Measurements from ENCODE around the gene DIAPH2.

DIAPH2 gene

GRCh38 chrX:97447306-97447705, 762.7 kb downstream of the DIAPH2 start:
- no peak for DNase-seq (ENCODE audit: extremely low spot score)
- TF ChIP-seq ARNT (IDR thresholded peaks at IDR 0.05) (no peak), BHLHE40 (IDR thresholded peaks at IDR 0.05; ENCODE audit: borderline replicate concordance) (no peak), SP1 (IDR thresholded peaks at IDR 0.05) (no peak), ELF4 (IDR thresholded peaks at IDR 0.05) (no peak), NFRKB (IDR thresholded peaks at IDR 0.05) (no peak), FOXA1 (IDR thresholded peaks at IDR 0.05) (no peak), LEF1 (IDR thresholded peaks at IDR 0.05; ENCODE audit: borderline replicate concordance) (no peak), CTBP1 (IDR thresholded peaks at IDR 0.05; ENCODE audit: borderline replicate concordance) (no peak), FOXM1 (IDR thresholded peaks at IDR 0.05; ENCODE audit: borderline replicate concordance) (no peak), FOXK2 (IDR thresholded peaks at IDR 0.05) (no peak), TARDBP (IDR thresholded peaks at IDR 0.05) (no peak), SUZ12 (IDR thresholded peaks at IDR 0.05) (no peak), ZNF384 (IDR thresholded peaks at IDR 0.05) (no peak)
- TF ChIP-seq, protein P1, sequence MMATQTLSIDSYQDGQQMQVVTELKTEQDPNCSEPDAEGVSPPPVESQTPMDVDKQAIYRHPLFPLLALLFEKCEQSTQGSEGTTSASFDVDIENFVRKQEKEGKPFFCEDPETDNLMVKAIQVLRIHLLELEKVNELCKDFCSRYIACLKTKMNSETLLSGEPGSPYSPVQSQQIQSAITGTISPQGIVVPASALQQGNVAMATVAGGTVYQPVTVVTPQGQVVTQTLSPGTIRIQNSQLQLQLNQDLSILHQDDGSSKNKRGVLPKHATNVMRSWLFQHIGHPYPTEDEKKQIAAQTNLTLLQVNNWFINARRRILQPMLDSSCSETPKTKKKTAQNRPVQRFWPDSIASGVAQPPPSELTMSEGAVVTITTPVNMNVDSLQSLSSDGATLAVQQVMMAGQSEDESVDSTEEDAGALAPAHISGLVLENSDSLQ (IDR thresholded peaks at IDR 0.05): no peak
- POLR2A ChIA-PET: no interaction called here
- CTCF ChIA-PET: interaction anchor here (0.6 to 1.1 kb wide), 4 partner anchors 9 to 960 kb away, joined by 3 to 6 read pairs (median 4); no protein-coding TSS in a partner anchor

- ChIA-PET CTCF (no interaction called here), POLR2A (no interaction called here)
- no peak for DNase-seq (ENCODE audit: extremely low spot score)
- no peak for TF ChIP-seq NFRKB (IDR thresholded peaks at IDR 0.05)
Measured at GRCh38 chrX:97452283-97452682, 767.6 kb downstream of the DIAPH2 start.

DNA sequence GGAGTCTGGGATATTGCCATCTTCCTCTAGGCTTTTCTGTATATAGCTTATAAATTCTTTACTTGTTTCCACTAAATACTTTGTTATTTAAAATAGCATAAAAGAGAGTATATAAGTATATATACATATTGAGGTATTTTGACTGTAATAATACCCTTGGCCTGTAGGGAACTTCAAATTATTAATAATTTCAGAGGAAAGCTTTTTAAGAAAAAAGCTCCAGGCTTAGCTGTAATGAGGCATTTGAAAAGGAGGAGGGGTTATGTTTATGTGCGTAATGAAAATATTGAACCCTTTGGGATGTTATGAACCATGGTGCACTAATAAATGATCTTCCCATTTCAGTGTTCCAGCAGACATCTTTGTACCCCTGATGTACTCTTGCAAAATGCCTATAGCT, 777.1 kb downstream of the DIAPH2 start:
- POLR2A ChIA-PET: no interaction called here
- DNase-seq (ENCODE audit: extremely low spot score): no peak
- TF ChIP-seq ELF4 (IDR thresholded peaks at IDR 0.05) (no peak), TARDBP (IDR thresholded peaks at IDR 0.05) (no peak), L3MBTL2 (conservative IDR thresholded peaks at IDR 0.05) (no peak), FOXA1 (IDR thresholded peaks at IDR 0.05) (no peak), ZNF384 (IDR thresholded peaks at IDR 0.05) (no peak), FOXK2 (IDR thresholded peaks at IDR 0.05) (no peak), HDGF (IDR thresholded peaks at IDR 0.05; ENCODE audit: borderline replicate concordance) (no peak), LEF1 (IDR thresholded peaks at IDR 0.05; ENCODE audit: borderline replicate concordance) (no peak), BHLHE40 (IDR thresholded peaks at IDR 0.05; ENCODE audit: borderline replicate concordance) (no peak), ARNT (IDR thresholded peaks at IDR 0.05) (no peak), SUZ12 (IDR thresholded peaks at IDR 0.05) (no peak), CTBP1 (IDR thresholded peaks at IDR 0.05; ENCODE audit: borderline replicate concordance) (no peak), FOXM1 (IDR thresholded peaks at IDR 0.05; ENCODE audit: borderline replicate concordance) (no peak), NFRKB (IDR thresholded peaks at IDR 0.05) (no peak), SP1 (IDR thresholded peaks at IDR 0.05) (no peak)
- TF ChIP-seq, protein P1 (IDR thresholded peaks at IDR 0.05): no peak
- CTCF ChIA-PET: interaction anchor here (0.6 to 1.4 kb wide), 2 partner anchors 19 to 295 kb away, joined by 3 to 5 read pairs; no protein-coding TSS in a partner anchor

DNA sequence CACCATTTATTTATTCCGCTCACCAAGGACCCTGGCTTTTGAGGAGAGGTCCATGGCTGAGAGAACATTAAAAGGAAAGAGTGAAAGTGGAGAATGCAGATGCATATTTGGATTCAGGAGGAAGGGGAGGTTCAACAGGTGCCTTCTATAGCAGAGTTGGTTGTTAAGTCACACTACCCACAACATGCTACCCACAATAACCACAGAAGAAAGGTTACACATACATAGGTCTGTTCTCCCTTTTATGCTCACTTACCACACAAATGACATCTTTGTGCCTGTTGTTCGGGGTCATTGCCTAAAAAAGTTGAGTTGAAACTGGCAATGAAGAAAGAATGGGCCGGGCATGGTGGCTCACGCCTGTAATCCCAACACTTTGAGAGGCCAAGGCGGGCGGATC, 786.4 kb downstream of the DIAPH2 start:
- CTCF ChIA-PET: no interaction called here
- no peak for DNase-seq (ENCODE audit: extremely low spot score)
- TF ChIP-seq ELF4 (IDR thresholded peaks at IDR 0.05): no peak
- no peak for TF ChIP-seq SUZ12 (IDR thresholded peaks at IDR 0.05)
- TF ChIP-seq LEF1 (IDR thresholded peaks at IDR 0.05; ENCODE audit: borderline replicate concordance): no peak
- TF ChIP-seq FOXK2 (IDR thresholded peaks at IDR 0.05): no peak
- no peak for TF ChIP-seq NFRKB (IDR thresholded peaks at IDR 0.05)
- TF ChIP-seq SP1 (IDR thresholded peaks at IDR 0.05): no peak
- no peak for TF ChIP-seq FOXA1 (IDR thresholded peaks at IDR 0.05)
- no peak for TF ChIP-seq L3MBTL2 (conservative IDR thresholded peaks at IDR 0.05)
- no peak for TF ChIP-seq TARDBP (IDR thresholded peaks at IDR 0.05)
- no peak for TF ChIP-seq ARNT (IDR thresholded peaks at IDR 0.05)
- TF ChIP-seq CTBP1 (IDR thresholded peaks at IDR 0.05; ENCODE audit: borderline replicate concordance): no peak
- TF ChIP-seq FOXM1 (IDR thresholded peaks at IDR 0.05; ENCODE audit: borderline replicate concordance): no peak
- TF ChIP-seq BHLHE40 (IDR thresholded peaks at IDR 0.05; ENCODE audit: borderline replicate concordance): no peak
- TF ChIP-seq HDGF (IDR thresholded peaks at IDR 0.05; ENCODE audit: borderline replicate concordance): no peak
- POLR2A ChIA-PET: no interaction called here

GRCh38 chrX:97474933-97475332, 790.3 kb downstream of the DIAPH2 start:
- CTCF ChIA-PET: no interaction called here

GRCh38 chrX:97479106-97479890, 794.7 kb downstream of the DIAPH2 start:
- CTCF ChIA-PET: no interaction called here
- DNase-seq (ENCODE audit: extremely low spot score): no peak
- TF ChIP-seq SUZ12 (IDR thresholded peaks at IDR 0.05): no peak
- no peak for TF ChIP-seq TARDBP (IDR thresholded peaks at IDR 0.05)
- TF ChIP-seq ARNT (IDR thresholded peaks at IDR 0.05): no peak
- POLR2A ChIA-PET: no interaction called here

More at GRCh38 chrX:97474933-97475332, 790.3 kb downstream of the DIAPH2 start:
- POLR2A ChIA-PET: no interaction called here
- DNase-seq (ENCODE audit: extremely low spot score): no peak
- no peak for TF ChIP-seq FOXM1 (IDR thresholded peaks at IDR 0.05; ENCODE audit: borderline replicate concordance)
- no peak for TF ChIP-seq ARNT (IDR thresholded peaks at IDR 0.05)
- no peak for TF ChIP-seq SP1 (IDR thresholded peaks at IDR 0.05)
- TF ChIP-seq SUZ12 (IDR thresholded peaks at IDR 0.05): no peak
- TF ChIP-seq BHLHE40 (IDR thresholded peaks at IDR 0.05; ENCODE audit: borderline replicate concordance): no peak
- no peak for TF ChIP-seq ELF4 (IDR thresholded peaks at IDR 0.05)
- TF ChIP-seq FOXK2 (IDR thresholded peaks at IDR 0.05): no peak
- TF ChIP-seq HDGF (IDR thresholded peaks at IDR 0.05; ENCODE audit: borderline replicate concordance): no peak
- no peak for TF ChIP-seq NFRKB (IDR thresholded peaks at IDR 0.05)
- no peak for TF ChIP-seq TARDBP (IDR thresholded peaks at IDR 0.05)
- TF ChIP-seq ZNF384 (IDR thresholded peaks at IDR 0.05): no peak
- no peak for TF ChIP-seq FOXA1 (IDR thresholded peaks at IDR 0.05)
- TF ChIP-seq LEF1 (IDR thresholded peaks at IDR 0.05; ENCODE audit: borderline replicate concordance): no peak
- no peak for TF ChIP-seq CTBP1 (IDR thresholded peaks at IDR 0.05; ENCODE audit: borderline replicate concordance)
